Colonic mucosa (tissue), 4 donors: ENCODE results near the gene DPP3. TPM values are rescaled to one million over a fixed set of nuclear protein-coding genes. Genes with fewer than 3 reads are reported as not detected.
A peak's percentile ranks its signal among the peaks of the same experiment; 100 is the strongest.

Source experiments
- DNase-seq: peaks from one replicate; pipeline ENCODE4 v3.0.0-alpha.2; 2020
- H3K27ac ChIP-seq: fragments of 200-600 bp; one replicate; pipeline ENCODE4 v1.8.0; 2021
- H3K27me3 ChIP-seq: fragments of 200-600 bp; one replicate; pipeline ENCODE4 v1.8.0; 2021
- H3K36me3 ChIP-seq: fragments of 200-600 bp; one replicate; pipeline ENCODE4 v1.8.0; 2021
- H3K4me1 ChIP-seq: fragments of 200-600 bp; one replicate; pipeline ENCODE4 v1.8.0; 2021; ENCODE audit warnings: mild to moderate bottlenecking
- H3K4me3 ChIP-seq: fragments of 200-600 bp; one replicate; pipeline ENCODE4 v1.8.0; 2021
- H3K9ac ChIP-seq, 2 donors: one replicate each; pipeline ENCODE4 v1.7.0; 2013; ENCODE audit warnings: control low read depth in 2 of 2, low read depth in 2 of 2, low read length in 2 of 2
- H3K9me3 ChIP-seq: fragments of 200-600 bp; one replicate; pipeline ENCODE4 v1.8.0; 2021
- intact Hi-C: fragments of 100-400 bp; cut with DNase I; formaldehyde crosslinking; loops from one replicate; pipeline ENCODE4 v1.14.1; 2022
- total RNA-seq, 2 donors: library from RNA; stranded (reverse); fragmentation: NEBNext Ultra II Directional in 1 of 2; extraction: Animal tissue kit (Norgen Biotek cat#: 25700) in 1 of 2; gene quantifications; one replicate each; pipeline ENCODE4 v1.2.1, GENCODE V29; 2021
- TF ChIP-seq, protein P1 (sequence below): fragments of 200-600 bp; IDR thresholded peaks from one replicate; pipeline ENCODE4 v1.8.0; 2022; ENCODE audit warnings: antibody characterized with exemption, mild to moderate bottlenecking
- donor health status: healthy.
- donor health status: DM: no; HTN: no; CAD: no.
- donor health status: DM: no; HTN: no; CAD: no.

The DPP3 gene
- total RNA-seq, 2 donors from 2014 or later, result 70.3 to 124 TPM

GRCh38 chr11:66466225-66467033 is 13.8 kb upstream of the DPP3 start, which contains the start of gene PELI3:
Gene PELI3, plus strand, starts transcription at chr11:66466905. Its CDS starts 1,224 bp downstream, at chr11:66468129.
- Histone ChIP-seq H3K4me3 (peak within 1 kb of the TSS; percentile 56), H3K27ac (peak within 1 kb of the TSS; percentile 34), H3K4me1 (peaks cover 12% of the 10 kb centered on the region), H3K36me3 (no peaks in the 10 kb centered on the region), H3K27me3 (no peaks in the 10 kb centered on the region), H3K9ac (peak within 1 kb of the TSS; percentile 59 to 72), H3K9me3 (no peaks in the 10 kb centered on the region)
- TF ChIP-seq, protein P1, sequence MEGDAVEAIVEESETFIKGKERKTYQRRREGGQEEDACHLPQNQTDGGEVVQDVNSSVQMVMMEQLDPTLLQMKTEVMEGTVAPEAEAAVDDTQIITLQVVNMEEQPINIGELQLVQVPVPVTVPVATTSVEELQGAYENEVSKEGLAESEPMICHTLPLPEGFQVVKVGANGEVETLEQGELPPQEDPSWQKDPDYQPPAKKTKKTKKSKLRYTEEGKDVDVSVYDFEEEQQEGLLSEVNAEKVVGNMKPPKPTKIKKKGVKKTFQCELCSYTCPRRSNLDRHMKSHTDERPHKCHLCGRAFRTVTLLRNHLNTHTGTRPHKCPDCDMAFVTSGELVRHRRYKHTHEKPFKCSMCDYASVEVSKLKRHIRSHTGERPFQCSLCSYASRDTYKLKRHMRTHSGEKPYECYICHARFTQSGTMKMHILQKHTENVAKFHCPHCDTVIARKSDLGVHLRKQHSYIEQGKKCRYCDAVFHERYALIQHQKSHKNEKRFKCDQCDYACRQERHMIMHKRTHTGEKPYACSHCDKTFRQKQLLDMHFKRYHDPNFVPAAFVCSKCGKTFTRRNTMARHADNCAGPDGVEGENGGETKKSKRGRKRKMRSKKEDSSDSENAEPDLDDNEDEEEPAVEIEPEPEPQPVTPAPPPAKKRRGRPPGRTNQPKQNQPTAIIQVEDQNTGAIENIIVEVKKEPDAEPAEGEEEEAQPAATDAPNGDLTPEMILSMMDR, result no peak
- intact Hi-C loops, result no loop called here
- DNase-seq, result peak; percentile 97

DNA sequence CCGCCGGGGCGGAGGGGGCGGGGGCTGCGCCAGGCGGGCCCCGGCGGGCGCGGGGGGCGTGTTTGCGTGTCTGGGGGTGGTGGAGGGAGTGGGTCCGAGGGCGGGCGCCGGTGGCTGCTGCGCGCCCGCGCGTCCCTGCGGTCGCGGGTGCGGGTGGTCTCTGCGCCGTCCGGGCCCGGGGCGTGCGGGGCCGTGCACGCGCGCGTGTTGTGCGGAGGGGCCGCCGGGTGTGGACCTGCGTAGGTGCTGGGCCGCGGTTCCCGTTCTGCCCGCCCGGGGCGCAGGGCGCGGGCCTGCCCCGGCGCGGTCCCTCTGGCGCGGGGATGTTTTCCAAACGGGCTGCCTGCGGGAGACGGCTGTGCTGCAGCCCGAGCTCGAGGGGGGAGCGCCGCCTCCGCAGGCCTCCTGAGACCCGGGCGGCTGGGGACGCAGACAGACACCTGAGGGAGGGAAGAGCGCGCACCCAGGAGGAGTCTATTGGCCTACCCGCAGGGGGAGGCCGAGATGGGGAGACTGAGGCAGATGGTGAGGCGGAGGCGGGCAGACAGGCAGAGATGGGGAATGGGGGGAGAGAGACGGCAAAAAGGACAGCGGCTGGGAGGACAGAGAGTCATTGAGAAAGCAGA is 13.1 kb upstream of the DPP3 start:
- H3K9ac ChIP-seq, result peak overlapping the region; percentile 59 to 62
- peak overlapping the region; percentile 56 for H3K4me3 ChIP-seq
- no peaks in the 10 kb centered on the region for H3K9me3 ChIP-seq
- H3K36me3 ChIP-seq, result no peaks in the 10 kb centered on the region
- intact Hi-C loops, result no loop called here
- peak; percentile 30 for DNase-seq
- H3K27me3 ChIP-seq, result no peaks in the 10 kb centered on the region
- TF ChIP-seq, protein P1, result no peak
- peaks cover 12% of the 10 kb centered on the region for H3K4me1 ChIP-seq
- no peak overlapping the region for H3K27ac ChIP-seq

DNA sequence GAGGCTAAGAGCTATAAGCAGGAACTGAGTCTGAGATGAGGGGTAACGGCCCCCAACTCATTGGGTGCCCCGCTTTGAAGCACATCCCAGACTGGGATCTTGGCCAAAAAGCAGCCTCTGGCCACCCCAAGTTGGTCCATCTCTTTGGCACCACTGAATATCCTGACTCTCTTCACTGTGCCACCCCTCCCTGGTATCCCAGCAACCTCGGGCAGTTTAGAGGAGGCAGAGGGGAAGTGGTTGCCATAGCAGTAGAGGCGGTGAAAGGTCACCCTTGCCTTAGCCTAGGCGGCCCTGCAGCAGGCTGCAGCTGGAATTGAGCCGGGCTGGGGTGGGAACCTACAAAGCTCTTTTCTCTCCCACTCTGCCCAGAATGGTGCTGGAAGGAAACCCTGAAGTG is 12.5 kb upstream of the DPP3 start:
- H3K27me3 ChIP-seq, result no peaks in the 10 kb centered on the region
- H3K4me1 ChIP-seq, result peaks cover 12% of the 10 kb centered on the region
- H3K9ac ChIP-seq, result peak overlapping the region; percentile 59 to 62
- no peaks in the 10 kb centered on the region for H3K36me3 ChIP-seq
- peak overlapping the region; percentile 56 for H3K4me3 ChIP-seq
- TF ChIP-seq, protein P1, result no peak
- no peak overlapping the region for H3K27ac ChIP-seq
- intact Hi-C loops, result no loop called here
- H3K9me3 ChIP-seq, result no peaks in the 10 kb centered on the region
- peak; percentile 70 for DNase-seq

- intact Hi-C loops, result no loop called here
- Histone ChIP-seq H3K9ac (no peak overlapping the region), H3K4me1 (peaks cover 12% of the 10 kb centered on the region)
Measured at GRCh38 chr11:66468691-66469090, 11.5 kb upstream of the DPP3 start.

GRCh38 chr11:66469441-66469840 is 10.8 kb upstream of the DPP3 start:
- Histone ChIP-seq H3K27me3 (no peaks in the 10 kb centered on the region), H3K4me1 (peaks cover 12% of the 10 kb centered on the region), H3K4me3 (no peak overlapping the region), H3K36me3 (no peaks in the 10 kb centered on the region), H3K27ac (no peak overlapping the region), H3K9me3 (no peaks in the 10 kb centered on the region), H3K9ac (no peak overlapping the region)
- intact Hi-C loops, result no loop called here
- no peak for DNase-seq
- TF ChIP-seq, protein P1, result no peak

More at GRCh38 chr11:66468691-66469090, 11.5 kb upstream of the DPP3 start:
- Histone ChIP-seq H3K36me3 (no peaks in the 10 kb centered on the region), H3K27ac (no peak overlapping the region), H3K4me3 (no peak overlapping the region), H3K9me3 (no peaks in the 10 kb centered on the region), H3K27me3 (no peaks in the 10 kb centered on the region)
- TF ChIP-seq, protein P1, result no peak
- DNase-seq, result no peak
